ENCODE measurements around the gene CDKN1B. TPM values are rescaled to one million over a fixed set of nuclear protein-coding genes. Genes with fewer than 3 reads are reported as not detected.
A peak's percentile ranks its signal among the peaks of the same experiment; 100 is the strongest.
"Not testable (repeated sequence)": the region's sequence is repeated elsewhere in the genome, so short reads cannot be mapped to it uniquely, and the experiment has no call there.

The CDKN1B gene
- total RNA-seq, 1 donor from 2014 or later, result 78.2 TPM

DNA sequence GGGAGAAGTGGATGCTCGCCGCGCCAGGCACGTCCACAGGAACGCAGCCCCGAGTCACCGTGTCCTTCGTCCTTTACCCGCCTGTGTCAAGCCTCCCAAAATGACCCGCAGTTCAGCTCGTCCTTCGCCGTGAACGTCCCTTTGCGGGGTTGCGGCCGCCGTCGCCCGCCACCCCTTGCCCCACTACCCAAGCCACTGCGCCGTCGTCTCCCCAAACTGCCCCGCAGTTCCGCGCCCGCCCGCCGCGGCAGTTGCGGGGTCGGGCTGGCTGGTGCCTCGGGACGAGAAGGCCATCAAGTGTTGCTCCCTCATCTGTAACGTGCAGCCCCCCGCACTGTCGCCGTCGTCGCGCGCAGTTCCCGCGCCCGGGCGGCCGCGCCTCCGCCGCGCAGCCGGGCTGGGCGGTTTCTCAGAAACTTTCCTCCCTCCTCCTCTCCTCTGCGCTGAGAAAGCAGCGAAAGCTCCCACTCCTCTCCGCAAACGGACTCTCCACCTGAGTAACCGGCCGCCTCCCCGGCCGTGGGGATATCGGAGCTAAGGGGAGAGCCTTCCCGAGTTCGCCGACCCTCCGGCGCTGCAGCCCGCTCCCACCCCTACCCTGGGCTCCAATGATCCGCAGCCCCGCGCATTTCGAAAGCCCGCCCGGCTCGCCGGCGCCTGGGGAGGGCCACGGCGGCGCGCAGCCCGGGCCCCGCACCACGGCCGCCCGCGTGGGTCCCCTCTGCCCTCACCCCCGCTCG lies 6.7 kb downstream of the CDKN1B start:
- DNase-seq (ENCODE audit: low read depth in 2 of 2), result peak; percentile 56 to 69

GRCh38 chr12:12724421-12725085 lies 7.4 kb downstream of the CDKN1B start:
- DNase-seq (ENCODE audit: low read depth in 2 of 2), result peak in 1 of 2 donors; percentile 17

DNA sequence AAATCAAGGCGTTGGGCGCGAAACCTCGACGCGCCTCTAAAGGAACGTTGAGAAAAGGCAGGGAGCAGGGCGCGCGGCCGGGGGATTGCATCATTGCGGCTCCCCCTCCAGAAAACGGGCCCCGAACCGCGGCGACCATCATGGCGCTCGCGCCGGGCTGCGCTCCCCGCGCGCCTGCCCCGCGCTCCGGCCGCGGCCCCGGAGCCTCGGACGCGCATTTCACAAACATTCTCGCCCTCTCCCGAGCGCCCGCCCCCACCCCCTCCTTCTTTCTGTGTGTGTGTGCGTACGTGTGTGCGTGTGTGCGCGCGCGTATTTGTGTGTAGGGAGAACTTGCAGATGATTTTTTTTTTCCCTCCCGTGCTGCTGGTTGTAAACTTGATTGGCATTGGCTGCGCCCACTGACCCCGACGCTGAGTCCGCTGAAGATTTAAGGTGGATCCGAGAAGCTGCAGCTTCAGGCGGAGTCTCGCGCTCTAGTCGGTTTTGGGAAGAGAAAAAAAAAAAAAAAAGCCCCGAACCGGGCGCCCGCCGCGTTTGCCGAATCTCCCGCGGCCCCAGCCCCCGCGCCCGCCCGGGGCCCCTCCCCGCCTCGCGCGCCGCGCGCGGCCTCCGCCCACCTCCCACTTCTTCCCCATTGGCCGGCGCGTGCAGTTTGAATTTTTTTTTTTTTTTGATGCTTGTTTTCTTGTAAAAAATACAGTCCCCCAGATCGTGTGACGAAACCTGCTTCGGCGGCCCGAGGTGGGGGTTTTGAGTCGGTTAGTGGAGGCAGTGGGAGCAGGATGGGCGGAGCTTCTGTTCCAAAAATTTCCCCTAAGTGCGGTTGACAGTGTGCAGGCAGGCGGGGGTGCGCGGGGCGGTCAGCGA lies 8.2 kb downstream of the CDKN1B start:
- peak; percentile 99 to 100 for DNase-seq (ENCODE audit: low read depth in 2 of 2)

DNA sequence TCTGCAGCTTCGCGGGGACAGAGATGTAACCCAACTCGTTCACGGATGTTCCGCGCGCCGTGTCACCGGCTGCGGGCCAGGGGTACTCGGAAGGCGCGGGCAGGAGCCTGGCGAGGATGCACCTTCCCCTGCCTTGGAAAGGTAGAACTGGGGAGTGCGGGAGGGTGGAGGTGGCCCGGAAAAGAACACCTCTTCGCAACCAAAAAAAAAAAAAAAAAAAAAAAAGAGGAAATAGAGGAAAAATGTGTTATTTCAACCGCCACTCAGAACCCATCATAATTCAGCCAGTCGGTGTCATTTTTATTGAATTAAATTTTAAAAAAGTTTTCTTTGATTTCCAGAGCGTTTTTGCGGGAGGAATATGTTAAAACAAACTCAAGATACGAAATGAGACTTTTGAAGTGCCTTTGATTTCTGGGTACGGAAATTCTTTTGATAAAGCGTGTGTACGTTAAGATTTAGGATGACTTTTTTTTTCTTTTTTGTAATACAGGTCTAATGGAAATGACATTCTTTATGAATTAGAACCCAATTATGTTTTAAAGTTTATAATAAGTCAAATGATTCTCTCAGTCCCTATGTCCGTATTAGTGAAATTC lies 8.9 kb downstream of the CDKN1B start:
- no peak for DNase-seq (ENCODE audit: low read depth in 2 of 2)

DNA sequence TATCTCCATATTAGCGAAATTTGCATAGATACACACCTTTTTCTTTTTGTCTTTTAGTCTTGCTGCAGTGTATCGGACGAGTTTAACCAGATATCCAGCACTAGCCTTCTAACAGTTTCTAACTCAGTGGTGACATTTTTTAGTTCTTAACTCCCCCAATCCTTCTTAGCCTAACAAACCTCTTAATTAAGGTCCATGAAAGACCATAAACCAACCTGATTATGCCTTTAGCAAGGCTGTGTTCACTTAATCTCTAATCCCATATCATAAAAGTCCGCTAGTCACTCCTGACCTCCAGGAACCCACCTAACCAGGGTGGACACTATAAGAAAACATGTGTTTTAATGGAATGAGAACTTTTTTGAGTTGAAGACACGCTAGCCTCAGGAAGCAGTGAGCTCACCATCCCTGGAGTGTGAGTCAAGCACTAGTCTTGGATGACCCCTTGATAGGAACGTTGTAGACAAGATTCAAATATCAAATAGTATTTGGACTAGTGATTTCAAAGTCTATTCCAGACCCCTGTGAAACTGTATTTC lies 9.5 kb downstream of the CDKN1B start:
- peak; percentile 32 to 95 for DNase-seq (ENCODE audit: low read depth in 2 of 2)

GRCh38 chr12:12731178-12731577 lies 14.0 kb downstream of the CDKN1B start:
- no peak for DNase-seq (ENCODE audit: low read depth in 2 of 2)

DNA sequence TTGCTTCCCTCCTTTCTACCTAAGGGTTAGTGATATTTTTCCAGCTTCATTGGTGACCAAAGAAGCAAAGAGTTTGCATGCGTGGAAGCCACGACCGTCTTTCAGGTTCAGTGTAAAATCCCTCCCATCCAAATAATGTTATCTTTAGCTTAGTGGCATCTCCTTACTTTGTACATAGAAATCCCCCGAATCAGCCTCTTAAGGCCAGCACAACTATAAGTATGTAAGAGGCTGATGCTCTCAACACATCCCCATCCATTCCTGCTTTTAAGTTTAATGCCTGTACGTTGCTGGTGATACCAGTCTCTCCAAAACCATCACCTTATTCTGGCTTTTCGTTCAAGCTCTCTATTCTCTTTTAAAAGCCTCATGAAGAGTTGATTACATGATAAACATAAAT lies 14.6 kb downstream of the CDKN1B start:
- no peak for DNase-seq (ENCODE audit: low read depth in 2 of 2)

DNA sequence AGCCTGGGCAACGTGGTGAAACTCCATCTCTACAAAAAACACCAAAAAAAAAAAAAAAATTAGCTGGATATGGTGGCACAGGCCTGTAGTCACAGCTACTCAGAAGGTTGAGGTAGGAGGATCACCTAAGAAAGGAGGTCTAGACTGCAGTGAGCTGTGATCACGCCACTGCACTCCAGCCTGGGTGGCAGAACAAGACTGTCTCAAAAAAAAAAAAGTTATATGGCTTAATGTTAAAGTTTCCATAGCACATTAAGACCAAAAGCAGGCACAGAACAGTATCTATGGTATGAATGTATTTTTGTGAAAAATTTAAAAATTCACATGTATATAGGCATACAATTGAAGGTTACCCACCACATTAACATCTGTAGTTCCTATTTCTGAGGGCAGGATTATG lies 15.9 kb downstream of the CDKN1B start:
- no peak for DNase-seq (ENCODE audit: low read depth in 2 of 2)

DNA sequence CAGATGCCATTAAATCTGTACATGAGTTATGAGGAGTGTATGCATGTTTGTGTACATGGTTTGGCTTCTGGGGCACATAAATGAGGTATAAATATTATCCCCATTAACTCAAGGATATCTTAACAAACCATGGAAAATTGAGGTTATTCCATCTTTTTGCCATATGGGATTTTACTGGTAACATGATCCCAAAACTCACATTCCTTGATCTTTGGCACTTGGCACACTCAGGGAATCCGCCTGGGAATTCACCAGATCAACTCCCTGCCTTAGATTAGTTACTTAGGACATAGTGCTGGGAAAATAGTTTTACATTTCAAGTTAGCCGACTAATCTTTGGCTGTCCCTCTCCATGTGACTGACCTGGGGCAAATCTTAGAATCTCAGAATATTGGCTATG lies 16.9 kb downstream of the CDKN1B start:
- no peak for DNase-seq (ENCODE audit: low read depth in 2 of 2)

GRCh38 chr12:12734561-12735071 lies 17.4 kb downstream of the CDKN1B start:
- DNase-seq (ENCODE audit: low read depth in 2 of 2), result peak; percentile 17 to 43

DNA sequence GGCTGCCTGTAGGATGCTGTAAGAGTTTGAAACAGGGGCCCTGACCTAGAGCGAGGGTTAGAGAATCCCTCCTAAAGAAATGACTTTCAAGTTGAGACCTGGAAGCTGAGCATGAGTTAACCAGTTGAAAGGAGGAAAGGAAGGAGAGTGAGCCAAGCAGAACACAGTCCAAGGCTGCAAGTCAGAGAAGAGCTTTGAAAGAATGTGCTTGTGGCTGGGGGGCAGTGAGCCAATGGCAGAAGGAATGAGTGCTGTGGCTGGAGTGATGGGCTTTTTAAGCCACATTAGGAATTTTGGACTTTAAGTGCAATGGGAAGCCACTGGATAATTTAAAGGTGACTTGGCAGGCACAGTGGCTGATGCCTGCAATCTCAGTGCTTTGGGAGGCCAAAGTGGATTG lies 18.1 kb downstream of the CDKN1B start:
- DNase-seq (ENCODE audit: low read depth in 2 of 2), result peak in 1 of 2 donors; percentile 35

- DNase-seq (ENCODE audit: low read depth in 2 of 2), result peak; percentile 72 to 75
Measured at GRCh38 chr12:12736759-12737676, 19.9 kb downstream of the CDKN1B start.

DNA sequence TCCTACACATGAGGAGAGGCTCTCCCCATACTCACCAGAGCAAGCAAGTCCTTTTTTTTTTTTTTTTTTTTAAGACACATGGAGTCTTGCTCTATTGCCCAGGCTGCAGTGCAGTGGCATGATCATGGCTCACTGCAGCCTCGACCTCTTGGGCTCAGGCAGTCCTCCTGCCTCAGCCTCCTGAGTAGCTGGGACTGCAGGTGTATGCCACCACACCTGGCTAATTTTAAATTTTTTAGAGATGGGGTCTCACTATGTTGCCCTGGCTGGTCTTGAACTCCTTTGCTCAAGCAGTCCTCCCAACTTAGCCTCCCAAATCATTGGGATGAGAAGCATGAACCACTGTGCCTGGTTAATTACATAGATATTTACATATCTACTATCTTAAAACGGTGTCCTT lies 21.0 kb downstream of the CDKN1B start:
- not testable (repeated sequence) for DNase-seq (ENCODE audit: low read depth in 2 of 2)

- DNase-seq (ENCODE audit: low read depth in 2 of 2), result peak in 1 of 2 donors; percentile 36
Measured at GRCh38 chr12:12741660-12742059, 24.5 kb downstream of the CDKN1B start.

DNA sequence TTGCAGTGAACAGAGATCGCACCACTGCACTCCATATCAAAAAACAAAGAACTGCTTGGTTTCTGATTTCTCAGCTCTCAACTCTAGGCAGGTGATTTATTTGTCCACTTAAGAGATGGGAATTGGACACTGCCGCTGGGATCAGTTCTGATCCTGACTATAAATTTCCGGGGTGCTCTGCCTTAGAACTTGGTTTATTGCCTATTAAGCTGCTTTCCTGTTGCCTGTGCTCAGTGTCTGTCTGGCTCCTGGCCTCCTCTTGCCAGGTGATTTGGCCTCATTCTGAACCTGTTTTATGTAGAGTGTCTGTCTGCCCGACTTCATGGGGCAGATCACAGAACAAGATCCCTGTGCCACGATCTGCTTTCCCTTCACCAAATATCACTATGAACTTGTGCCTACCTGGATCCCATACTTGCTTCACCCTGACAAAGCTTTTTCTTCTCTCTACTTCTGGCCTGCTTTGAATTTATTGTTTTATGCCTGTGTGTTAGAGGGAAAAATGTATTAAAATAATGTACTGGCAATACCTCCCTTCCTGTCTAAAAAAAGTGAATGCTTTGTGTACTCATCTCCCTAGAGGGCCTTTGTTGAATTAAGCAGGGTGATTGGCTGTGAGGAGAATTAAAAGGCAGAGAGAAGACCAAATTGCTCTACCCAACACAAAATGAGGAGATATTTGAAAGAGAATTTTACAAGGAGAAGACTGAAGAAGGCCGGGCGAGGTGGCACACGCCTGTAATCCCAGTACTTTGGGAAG lies 27.6 kb downstream of the CDKN1B start:
- DNase-seq (ENCODE audit: low read depth in 2 of 2), result peak in 1 of 2 donors; percentile 28

- DNase-seq (ENCODE audit: low read depth in 2 of 2), result no peak
Measured at GRCh38 chr12:12745576-12746211, 28.5 kb downstream of the CDKN1B start.

- peak in 1 of 2 donors; percentile 52 for DNase-seq (ENCODE audit: low read depth in 2 of 2)
Measured at GRCh38 chr12:12747278-12747677, 30.1 kb downstream of the CDKN1B start.

- DNase-seq (ENCODE audit: low read depth in 2 of 2), result no peak
Measured at GRCh38 chr12:12748044-12748443, 30.9 kb downstream of the CDKN1B start.

DNA sequence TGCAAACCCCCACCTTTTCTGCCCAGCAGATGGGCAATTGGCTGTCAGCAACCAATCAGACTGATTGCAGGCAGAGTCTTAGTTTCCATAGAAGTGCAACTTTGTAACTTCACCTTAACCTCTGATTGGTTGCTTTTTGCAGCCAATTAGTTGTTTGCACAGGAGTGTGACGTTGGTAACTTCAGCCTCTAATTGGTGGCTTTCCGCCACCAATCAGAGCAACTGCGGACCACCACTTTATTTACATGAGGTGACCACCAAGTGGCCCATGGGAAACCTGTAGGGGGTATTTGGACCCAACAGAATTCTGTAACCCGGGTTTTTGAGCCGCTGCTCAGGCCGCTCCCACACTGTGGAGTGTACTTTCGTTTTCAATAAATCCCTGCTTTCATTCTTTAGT lies 32.3 kb downstream of the CDKN1B start:
- DNase-seq (ENCODE audit: low read depth in 2 of 2), result peak in 1 of 2 donors; percentile 24

All from lung microvascular endothelial cell (primary cell).